NB4 (cell line): ENCODE measurements around the gene UGT8.

ENCODE experiments used
- CTCF ChIP-seq: IDR thresholded peaks from one replicate; pipeline ENCODE4 v1.5.1; 2012; ENCODE audit warnings: low read depth, low read length
- MYC ChIP-seq: IDR thresholded peaks from 2 replicates; pipeline ENCODE4 v1.6.1; 2011; ENCODE audit warnings: low read depth, low read length

GRCh38 chr4:114658179-114658578 is 59.6 kb downstream of the UGT8 start:
- TF ChIP-seq CTCF, result no peak
- no peak for TF ChIP-seq MYC
